Muscle of leg (tissue), 11 donors: Measurements from ENCODE around the gene TTLL10. TPM values are rescaled to one million over a fixed set of nuclear protein-coding genes. Genes with fewer than 3 reads are reported as not detected.

ENCODE experiments used
- DNase-seq: peaks from one replicate; pipeline ENCODE4 v3.0.0; 2013
- H3K27ac ChIP-seq: one replicate; pipeline ENCODE4 v1.5.1; 2013; ENCODE audit warnings: mild to moderate bottlenecking, low read length, control low read depth
- H3K27me3 ChIP-seq: one replicate; pipeline ENCODE4 v1.6.1; 2013; ENCODE audit warnings: low read length; ENCODE audit not compliant: control insufficient read depth, insufficient read depth
- H3K36me3 ChIP-seq: one replicate; pipeline ENCODE4 v1.6.1; 2013; ENCODE audit warnings: low read length; ENCODE audit not compliant: control insufficient read depth, insufficient read depth
- H3K4me1 ChIP-seq: one replicate; pipeline ENCODE4 v1.6.1; 2013; ENCODE audit warnings: low read length; ENCODE audit not compliant: control insufficient read depth, insufficient read depth
- H3K4me3 ChIP-seq: one replicate; pipeline ENCODE4 v1.5.1; 2013; ENCODE audit warnings: low read length, control low read depth
- H3K9me3 ChIP-seq: replicated peaks from 2 replicates; pipeline ENCODE4 v1.6.1; 2013; ENCODE audit warnings: low read depth, low read length; ENCODE audit not compliant: control insufficient read depth
- whole genome bisulfite sequencing: methylation state at CpG from one replicate; pipeline ENCODE4 v1.1.5; 2013; ENCODE audit warnings: missing lambda C conversion rate; ENCODE audit not compliant: insufficient coverage; 5-methylcytosine and 5-hydroxymethylcytosine counted together
- polyA plus RNA-seq, 8 donors: library from polyadenylated mRNA; unstranded; fragments of 120-200 nt; gene quantifications; one replicate each; pipeline versions ENCODE4 v1.2.1 to v1.2.3, GENCODE V29; 2013; ENCODE audit warnings: inconsistent platforms in 1 of 8, low replicate concordance in 1 of 8; ENCODE audit not compliant: insufficient read length in 8 of 8, insufficient read depth in 1 of 8
- total RNA-seq: library from RNA; stranded (reverse); fragments of 120-200 nt; gene quantifications from one replicate; pipeline ENCODE4 v1.2.4, GENCODE V29; 2013

TTLL10 gene
- total and polyA plus RNA-seq, 9 donors, result 0.09 to 0.59 (median 0.28) TPM; not detected in 1

- DNase-seq, result no peak
Observed at GRCh38 chr1:1179983-1180861, 6.5 kb downstream of the TTLL10 start.

GRCh38 chr1:1181129-1181937 lies 7.7 kb downstream of the TTLL10 start:
- H3K27ac ChIP-seq, result no peak overlapping the region
- H3K36me3 ChIP-seq, result no peaks in the 10 kb centered on the region
- peaks cover 16% of the 10 kb centered on the region for H3K27me3 ChIP-seq
- H3K9me3 ChIP-seq, result no peaks in the 10 kb centered on the region
- 67% methylated on average over 26 of the region's 26 CpGs for WGBS
- DNase-seq, result peak; percentile 32
- H3K4me3 ChIP-seq, result no peak overlapping the region
- peaks cover 38% of the 10 kb centered on the region for H3K4me1 ChIP-seq

More at GRCh38 chr1:1179983-1180861, 6.5 kb downstream of the TTLL10 start:
- Histone ChIP-seq H3K4me3 (no peak overlapping the region), H3K36me3 (no peaks in the 10 kb centered on the region), H3K27ac (no peak overlapping the region), H3K9me3 (no peaks in the 10 kb centered on the region), H3K27me3 (peaks cover 28% of the 10 kb centered on the region), H3K4me1 (peaks cover 34% of the 10 kb centered on the region)
- 61% methylated on average over 28 of the region's 51 CpGs for WGBS

DNA sequence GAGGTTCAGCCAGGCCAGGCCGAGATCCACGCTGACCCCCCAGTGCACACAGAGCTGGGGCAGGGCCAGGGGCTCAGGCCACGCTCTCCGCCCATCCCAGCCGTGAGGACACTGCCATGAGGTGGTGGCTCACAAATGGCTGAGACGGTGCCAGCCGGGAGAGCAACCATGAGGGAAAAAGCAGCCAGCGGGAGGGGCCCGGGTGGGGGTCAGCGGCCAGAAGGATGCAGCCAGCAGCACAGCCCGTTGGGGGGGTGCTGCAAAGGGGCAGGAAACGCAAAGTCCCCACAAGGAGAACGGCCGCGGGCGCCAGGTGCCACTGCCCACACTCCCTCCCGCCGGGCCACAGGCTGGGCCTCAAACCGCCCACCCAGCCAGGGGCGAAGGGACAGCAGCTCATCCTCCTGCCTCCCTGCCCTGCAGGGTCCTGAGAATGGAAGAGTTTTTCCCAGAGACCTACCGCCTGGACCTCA lies 8.3 kb downstream of the TTLL10 start:
- Histone ChIP-seq H3K27me3 (peaks cover 10% of the 10 kb centered on the region), H3K27ac (no peak overlapping the region), H3K4me3 (no peak overlapping the region), H3K9me3 (no peaks in the 10 kb centered on the region), H3K36me3 (no peaks in the 10 kb centered on the region), H3K4me1 (peaks cover 38% of the 10 kb centered on the region)
- WGBS, result 69% methylated on average over 21 of the region's 21 CpGs
- DNase-seq, result no peak

DNA sequence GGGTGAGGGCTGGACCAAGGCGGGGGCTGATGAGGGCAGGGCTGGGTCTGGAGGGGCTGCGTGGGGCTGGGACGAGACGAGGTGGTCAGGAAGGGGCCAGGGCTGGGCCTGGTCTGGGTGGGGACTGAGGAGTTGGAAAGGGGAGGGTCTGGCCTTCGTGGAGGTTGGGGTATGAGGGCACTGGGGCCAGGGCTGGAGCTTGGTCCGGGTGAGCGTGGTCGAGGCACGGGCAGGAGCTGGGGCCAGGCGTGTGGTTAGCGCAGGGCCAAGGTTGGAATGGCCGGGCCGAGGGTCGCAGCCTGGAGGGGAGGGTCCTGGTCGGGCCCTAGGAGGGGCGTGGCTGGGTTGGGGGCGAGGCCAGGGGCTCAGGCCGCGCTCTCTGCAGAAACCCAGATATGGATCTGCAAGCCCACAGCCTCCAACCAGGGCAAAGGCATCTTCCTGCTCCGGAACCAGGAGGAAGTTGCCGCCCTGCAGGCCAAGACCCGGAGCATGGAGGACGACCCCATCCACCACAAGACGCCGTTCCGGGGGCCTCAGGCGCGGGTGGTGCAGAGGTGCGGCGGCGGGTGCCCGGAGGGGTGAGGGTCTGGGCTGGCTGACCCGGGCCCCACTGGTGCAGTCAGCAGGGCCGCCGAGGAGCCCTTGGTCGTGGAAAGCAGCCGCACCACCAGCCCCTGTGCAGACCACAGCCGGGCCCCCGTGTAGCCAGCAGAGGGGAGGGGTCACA lies 9.0 kb downstream of the TTLL10 start:
- H3K4me1 ChIP-seq, result peaks cover 38% of the 10 kb centered on the region
- peaks cover 3% of the 10 kb centered on the region for H3K27me3 ChIP-seq
- no peaks in the 10 kb centered on the region for H3K9me3 ChIP-seq
- no peaks in the 10 kb centered on the region for H3K36me3 ChIP-seq
- H3K27ac ChIP-seq, result no peak overlapping the region
- 59% methylated on average over 29 of the region's 39 CpGs for WGBS
- no peak overlapping the region for H3K4me3 ChIP-seq
- DNase-seq, result no peak

- Histone ChIP-seq H3K9me3 (peaks cover 2% of the 10 kb centered on the region), H3K4me3 (no peak overlapping the region), H3K36me3 (no peaks in the 10 kb centered on the region), H3K4me1 (peaks cover 38% of the 10 kb centered on the region), H3K27me3 (no peaks in the 10 kb centered on the region), H3K27ac (no peak overlapping the region)
- 56% methylated on average over 21 of the region's 21 CpGs for WGBS
- DNase-seq, result peak; percentile 59
Observed at GRCh38 chr1:1183221-1183747, 9.6 kb downstream of the TTLL10 start.

DNA sequence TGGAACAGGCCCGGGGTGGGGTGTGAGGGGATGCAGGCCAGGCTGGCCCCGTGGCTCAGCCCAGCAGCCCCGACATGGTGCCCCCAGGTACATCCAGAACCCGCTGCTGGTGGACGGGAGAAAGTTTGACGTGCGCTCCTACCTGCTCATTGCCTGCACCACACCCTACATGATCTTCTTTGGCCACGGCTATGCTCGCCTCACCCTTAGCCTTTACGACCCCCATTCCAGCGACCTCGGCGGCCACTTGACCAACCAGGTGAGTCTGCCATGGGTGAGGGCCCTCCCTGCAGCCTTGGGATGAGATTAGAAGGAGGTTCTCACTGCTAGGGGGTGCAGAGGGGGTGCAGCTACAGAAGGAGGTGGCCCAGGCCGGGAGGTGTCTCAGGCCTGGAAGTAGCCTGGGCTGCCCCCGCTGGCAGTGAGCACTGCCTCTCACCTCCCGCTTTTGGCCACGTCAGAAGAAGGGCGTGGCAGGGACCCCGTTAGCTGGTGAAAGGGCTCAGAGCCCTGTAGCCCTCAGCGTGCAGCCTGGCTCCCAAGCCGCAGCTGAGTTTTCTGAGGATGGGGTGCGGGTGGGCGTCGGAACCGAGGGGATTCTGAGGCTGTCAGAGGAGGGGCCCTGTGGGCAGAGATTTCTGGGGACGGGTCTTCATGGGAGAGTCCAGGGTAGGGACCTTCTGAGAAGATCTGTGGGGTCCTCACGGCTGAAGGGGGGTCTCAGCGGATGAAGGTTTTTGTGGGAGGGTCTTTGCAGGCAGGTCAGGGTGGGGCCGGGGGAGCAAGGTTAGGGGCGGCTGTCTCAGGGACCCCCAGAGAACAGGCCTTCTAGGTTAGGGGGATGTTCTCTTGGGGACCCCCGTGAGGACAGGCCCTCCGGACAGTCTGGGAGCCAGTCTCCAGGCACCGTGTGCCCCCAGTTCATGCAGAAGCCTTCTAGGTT lies 10.4 kb downstream of the TTLL10 start:
- 80% methylated on average over 20 of the region's 33 CpGs for WGBS
- Histone ChIP-seq H3K27me3 (no peaks in the 10 kb centered on the region), H3K36me3 (no peaks in the 10 kb centered on the region), H3K4me3 (no peak overlapping the region), H3K4me1 (peaks cover 38% of the 10 kb centered on the region), H3K27ac (no peak overlapping the region), H3K9me3 (peaks cover 2% of the 10 kb centered on the region)
- no peak for DNase-seq

GRCh38 chr1:1185101-1185765 lies 11.6 kb downstream of the TTLL10 start:
- peak; percentile 49 for DNase-seq
- 71% methylated on average over 31 of the region's 31 CpGs for WGBS
- Histone ChIP-seq H3K27me3 (no peaks in the 10 kb centered on the region), H3K36me3 (no peaks in the 10 kb centered on the region), H3K9me3 (peaks cover 2% of the 10 kb centered on the region), H3K4me3 (no peak overlapping the region), H3K4me1 (peaks cover 38% of the 10 kb centered on the region), H3K27ac (peak overlapping the region; percentile 35)

DNA sequence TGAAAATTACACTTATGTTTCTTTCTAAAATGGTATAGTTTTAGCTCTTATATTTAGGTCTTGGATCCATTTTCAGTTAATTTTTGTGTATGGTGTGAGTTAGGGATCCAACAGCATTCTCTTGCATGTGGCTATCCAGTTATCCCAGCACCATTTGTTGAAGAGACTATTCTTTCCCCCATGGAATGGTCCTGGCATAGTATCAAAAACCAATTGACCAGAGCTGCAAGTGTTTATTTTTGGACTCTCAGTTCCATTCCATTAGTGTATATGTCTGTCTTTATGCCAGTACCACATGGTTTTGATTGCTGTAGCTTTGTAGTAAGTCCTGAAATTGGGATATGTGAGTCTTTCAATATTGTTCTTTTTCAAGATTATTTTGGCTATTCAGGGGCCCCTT lies 14.3 kb downstream of the TTLL10 start:
- no peaks in the 10 kb centered on the region for H3K36me3 ChIP-seq
- H3K27me3 ChIP-seq, result peaks cover 2% of the 10 kb centered on the region
- H3K4me3 ChIP-seq, result no peak overlapping the region
- H3K9me3 ChIP-seq, result peaks cover 8% of the 10 kb centered on the region
- no peak overlapping the region for H3K27ac ChIP-seq
- peaks cover 16% of the 10 kb centered on the region for H3K4me1 ChIP-seq
- DNase-seq, result peak; percentile 41
